AG08396 (cell line): ENCODE measurements around the gene MIOS.
"Not testable (repeated sequence)": the region's sequence is repeated elsewhere in the genome, so short reads cannot be mapped to it uniquely, and the experiment has no call there.

Experiments used
- DNase-seq: peaks from one replicate; pipeline ENCODE4 v3.0.0; 2012; ENCODE audit warnings: low spot score, mixed read lengths

The MIOS gene

GRCh38 chr7:7647495-7648036, 80.9 kb downstream of the MIOS start:
- no peak for DNase-seq

- no peak for DNase-seq
Measured at GRCh38 chr7:7650682-7651206, 84.1 kb downstream of the MIOS start.

GRCh38 chr7:7651479-7651878, 84.8 kb downstream of the MIOS start:
- DNase-seq: no peak

DNA sequence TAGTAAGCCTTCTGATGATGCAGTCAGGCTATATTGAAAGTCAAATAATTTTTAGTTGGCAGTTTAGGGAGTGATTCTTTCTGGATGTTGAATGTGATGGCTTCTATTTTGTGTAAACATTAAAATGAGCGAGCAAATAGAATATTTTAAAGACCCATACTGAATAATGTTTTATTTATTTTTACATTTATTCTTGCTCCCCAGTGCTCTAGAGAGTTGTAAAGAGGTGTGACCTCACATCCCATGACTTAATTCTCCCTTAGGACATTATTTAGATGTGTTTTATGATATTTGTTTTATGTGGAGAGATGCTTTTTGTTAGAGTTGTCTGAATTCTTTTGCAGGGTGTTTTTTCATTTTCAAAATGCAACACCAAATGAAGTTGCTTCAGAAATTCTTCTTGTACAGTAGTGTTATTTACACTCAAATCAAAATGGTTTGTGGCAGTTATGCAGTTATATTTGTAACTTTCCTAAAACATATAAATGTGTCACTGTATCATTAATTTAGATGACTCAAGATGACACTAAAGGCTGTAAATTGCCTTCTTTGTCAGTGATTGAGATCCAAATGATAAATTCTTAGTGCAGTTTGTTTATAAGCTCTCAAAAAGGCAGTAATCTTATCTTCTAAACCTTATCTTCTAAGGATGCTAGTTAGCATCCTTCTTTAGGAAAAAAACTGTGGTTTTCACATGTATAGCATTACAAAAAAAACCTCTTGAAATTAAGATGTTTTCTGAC, 86.3 kb downstream of the MIOS start:
- DNase-seq: no peak

- no peak for DNase-seq
Measured at GRCh38 chr7:7653593-7654187, 87.0 kb downstream of the MIOS start.

GRCh38 chr7:7654964-7655715, 88.5 kb downstream of the MIOS start:
- no peak for DNase-seq

- not testable (repeated sequence) for DNase-seq
Measured at GRCh38 chr7:7656459-7656858, 89.8 kb downstream of the MIOS start.
